Measurements from ENCODE around the gene PAPSS2. TPM values are rescaled to one million over a fixed set of nuclear protein-coding genes. Genes with fewer than 3 reads are reported as not detected.

PAPSS2 gene
- total RNA-seq, 1 experiment from 2014 or later: 24.5 TPM

- H3K27ac ChIP-seq (ENCODE audit: insufficient read length, low read depth, low read length): no peak overlapping the region
- H2AFZ ChIP-seq (ENCODE audit: low read length): no peak overlapping the region
- H3K23me2 ChIP-seq (ENCODE audit: insufficient read length, low read depth, low read length, poor library complexity, severe bottlenecking): no peaks in the 10 kb centered on the region
- no peaks in the 10 kb centered on the region for H4K20me1 ChIP-seq (ENCODE audit: control insufficient read depth, insufficient read depth, insufficient read length)
- H3K14ac ChIP-seq (ENCODE audit: insufficient read depth, low read length): no peak overlapping the region
- no peak overlapping the region for H4K5ac ChIP-seq (ENCODE audit: insufficient read length, low read depth, low read length)
- H3K56ac ChIP-seq (ENCODE audit: insufficient read length, low read depth, low read length): no peak overlapping the region
- no peak overlapping the region for H3K23ac ChIP-seq (ENCODE audit: insufficient read length, low read depth, low read length)
- H2AK5ac ChIP-seq (ENCODE audit: insufficient read length, low read length): no peak overlapping the region
- no peak overlapping the region for H3K18ac ChIP-seq (ENCODE audit: insufficient read length, low read depth, low read length)
- H3K4me3 Mint-ChIP-seq: no peak overlapping the region
- H2BK120ac ChIP-seq (ENCODE audit: low read depth, low read length, poor library complexity, severe bottlenecking): no peak overlapping the region
- no peak overlapping the region for H2BK20ac ChIP-seq (ENCODE audit: low read depth, low read length, poor library complexity, severe bottlenecking)
- H3K27me3 Mint-ChIP-seq (ENCODE audit: low read depth): no peaks in the 10 kb centered on the region
- peaks cover 75 to 77% of the 10 kb centered on the region in 2 experiments for H3K4me1 Mint-ChIP-seq
- H4K8ac ChIP-seq (replicated peaks; ENCODE audit: insufficient read length, low read depth, low read length): no peak overlapping the region
- no peaks in the 10 kb centered on the region for H3K36me3 Mint-ChIP-seq (ENCODE audit: insufficient read depth in 1 of 3, low read depth in 3 of 3)
- peaks cover 12% of the 10 kb centered on the region for H3K4me1 ChIP-seq (ENCODE audit: insufficient read depth, low read length)
- no peak for DNase-seq
- H3K4me2 ChIP-seq (ENCODE audit: insufficient read depth, insufficient read length, low read length): no peak overlapping the region
- H3K9me3 ChIP-seq (ENCODE audit: control insufficient read depth, low read depth, low read length): no peaks in the 10 kb centered on the region
- no CpG with 5 or more reads among the region's 1 CpG for WGBS (ENCODE audit: extremely low coverage, insufficient read length, low lambda C conversion rate)
- TF ChIP-seq CTCF (conservative IDR thresholded peaks at IDR 0.05): no peak
- H2BK12ac ChIP-seq (ENCODE audit: insufficient read length, low read depth, low read length): no peak overlapping the region
- H4K91ac ChIP-seq (ENCODE audit: insufficient read length, low read depth, low read length): no peak overlapping the region
- H3T11ph ChIP-seq (ENCODE audit: low read length): no peak overlapping the region
- H3K27ac Mint-ChIP-seq: no peak overlapping the region
- H3K9ac ChIP-seq (ENCODE audit: extremely low read depth, insufficient read length, low read length): no peak overlapping the region
- H3K9me3 Mint-ChIP-seq: no peaks in the 10 kb centered on the region
- no peak overlapping the region for H3K4ac ChIP-seq (ENCODE audit: low read depth, low read length)
- no peaks in the 10 kb centered on the region for H3K79me2 ChIP-seq (ENCODE audit: insufficient read depth, low read length)
- H2BK15ac ChIP-seq (ENCODE audit: low read depth, low read length): no peak overlapping the region
- no peaks in the 10 kb centered on the region for H3K27me3 ChIP-seq (ENCODE audit: insufficient read depth, low read length)
- no peaks in the 10 kb centered on the region for H3K79me1 ChIP-seq (ENCODE audit: insufficient read depth, low read depth, low read length, poor library complexity, severe bottlenecking)
- no peak overlapping the region for H2BK5ac ChIP-seq (ENCODE audit: insufficient read length, low read length)
Observed at GRCh38 chr10:87623191-87623590, 36.5 kb upstream of the PAPSS2 start.

Measured in H9 (cell line).